ENCODE data around the gene FN3K.

The FN3K gene

GRCh38 chr17:82734987-82735866, at the start of gene FN3K:
Gene FN3K, plus strand, starts transcription at chr17:82735615. Its CDS starts 22 bp downstream, at chr17:82735637.
- FAIRE-seq, result no peak

GRCh38 chr17:82686366-82687324, 48.8 kb upstream of the FN3K start:
- FAIRE-seq, result no peak

- no peak for FAIRE-seq
These were observed 48.0 kb upstream of the FN3K start for GRCh38 chr17:82687375-82687861.

GRCh38 chr17:82687871-82688270, 47.5 kb upstream of the FN3K start:
- no peak for FAIRE-seq

- no peak for FAIRE-seq
These were observed 46.3 kb upstream of the FN3K start for GRCh38 chr17:82689077-82689476.

GRCh38 chr17:82690786-82691489, 44.5 kb upstream of the FN3K start:
- no peak for FAIRE-seq

GRCh38 chr17:82691714-82692113, 43.7 kb upstream of the FN3K start:
- FAIRE-seq, result no peak

- no peak for FAIRE-seq
These were observed 43.1 kb upstream of the FN3K start for GRCh38 chr17:82692268-82692667.

- FAIRE-seq, result no peak
These were observed 42.1 kb upstream of the FN3K start for GRCh38 chr17:82693168-82693867.

- FAIRE-seq, result no peak
These were observed 40.8 kb upstream of the FN3K start for GRCh38 chr17:82694647-82695046.

GRCh38 chr17:82696259-82696658, 39.2 kb upstream of the FN3K start:
- no peak for FAIRE-seq

- FAIRE-seq, result no peak
These were observed 38.3 kb upstream of the FN3K start for GRCh38 chr17:82696916-82697807.

GRCh38 chr17:82697808-82698064, 37.7 kb upstream of the FN3K start:
- FAIRE-seq, result no peak

GRCh38 chr17:82698065-82698973, 37.1 kb upstream of the FN3K start, which contains the start of gene RAB40B:
Gene RAB40B, minus strand, starts transcription at chr17:82698698. Its CDS starts 102 bp downstream, at chr17:82698596.
- FAIRE-seq, result no peak

- no peak for FAIRE-seq
These were observed 36.4 kb upstream of the FN3K start for GRCh38 chr17:82698974-82699442.

GRCh38 chr17:82699551-82699950, 35.9 kb upstream of the FN3K start:
- FAIRE-seq, result no peak

- FAIRE-seq, result no peak
These were observed 33.0 kb upstream of the FN3K start for GRCh38 chr17:82702231-82702927.

- FAIRE-seq, result no peak
These were observed 32.2 kb upstream of the FN3K start for GRCh38 chr17:82703036-82703745.
